DND-41 (cell line): ENCODE data around the gene AKAP6.

Source experiments
- ATAC-seq: fragments of 200-7000 bp; cut with Tn5 transposase; 3 replicates; pipeline ENCODE4 v1.9.1; 2021; ENCODE audit warnings: low read depth; ENCODE audit not compliant: insufficient read depth
- DNase-seq: peaks from one replicate; pipeline ENCODE4 v3.0.0-alpha.2; 2020
- H2AFZ ChIP-seq: 2 replicates; pipeline ENCODE4 v1.6.0; 2012; ENCODE audit warnings: low read depth, low read length
- H3K27ac ChIP-seq: 2 replicates; pipeline ENCODE4 v1.5.1; 2012; ENCODE audit warnings: low read length, inconsistent platforms
- H3K27me3 ChIP-seq: fragments of 200-600 bp; sonication (generic); 2 replicates; pipeline ENCODE4 v1.6.0; 2012; ENCODE audit warnings: low read length, mild to moderate bottlenecking, inconsistent platforms; ENCODE audit not compliant: insufficient read depth, poor library complexity
- H3K36me3 ChIP-seq: 2 replicates; pipeline ENCODE4 v1.5.1; 2012; ENCODE audit warnings: low read length, inconsistent platforms; ENCODE audit not compliant: insufficient read depth
- H3K4me1 ChIP-seq: 2 replicates; pipeline ENCODE4 v1.5.1; 2012; ENCODE audit warnings: mild to moderate bottlenecking, low read length; ENCODE audit not compliant: insufficient read depth
- H3K4me2 ChIP-seq: 2 replicates; pipeline ENCODE4 v1.6.0; 2012; ENCODE audit warnings: mild to moderate bottlenecking, moderate library complexity, low read length, inconsistent platforms; ENCODE audit not compliant: insufficient read depth
- H3K4me3 ChIP-seq, 2 experiments: fragments of 200-600 bp in 1 of 2; shearing (Covaris generic) in 1 of 2; 2 replicates each; pipeline ENCODE4 v1.5.1; 2012 to 2016; ENCODE audit warnings: inconsistent platforms in 2 of 2, low read length in 2 of 2, mild to moderate bottlenecking in 2 of 2, low read depth in 1 of 2, moderate library complexity in 1 of 2
- H3K79me2 ChIP-seq: 2 replicates; pipeline ENCODE4 v1.6.0; 2012; ENCODE audit warnings: low read length, inconsistent platforms; ENCODE audit not compliant: insufficient read depth
- H3K9ac ChIP-seq: 2 replicates; pipeline ENCODE4 v1.6.0; 2012; ENCODE audit warnings: low read depth, mild to moderate bottlenecking, inconsistent platforms, low read length, moderate library complexity
- H3K9me3 ChIP-seq: 2 replicates; pipeline ENCODE4 v1.5.1; 2012; ENCODE audit warnings: low read length, moderate library complexity, mild to moderate bottlenecking, inconsistent platforms; ENCODE audit not compliant: insufficient read depth, severe bottlenecking
- H4K20me1 ChIP-seq: 2 replicates; pipeline ENCODE4 v1.6.0; 2012; ENCODE audit warnings: low read length; ENCODE audit not compliant: insufficient read depth
- CTCF ChIP-seq: IDR thresholded peaks from 2 replicates; pipeline ENCODE4 v1.5.1; 2012; ENCODE audit warnings: borderline replicate concordance, low read length, moderate library complexity, mild to moderate bottlenecking; ENCODE audit not compliant: poor library complexity, severe bottlenecking; ENCODE audit errors: extremely low read depth
- EZH2 ChIP-seq: IDR thresholded peaks from 3 replicates; pipeline ENCODE4 v1.6.1; 2012; ENCODE audit warnings: borderline replicate concordance, low read depth, mild to moderate bottlenecking, moderate library complexity, low read length, inconsistent platforms; ENCODE audit not compliant: severe bottlenecking

AKAP6 gene

DNA sequence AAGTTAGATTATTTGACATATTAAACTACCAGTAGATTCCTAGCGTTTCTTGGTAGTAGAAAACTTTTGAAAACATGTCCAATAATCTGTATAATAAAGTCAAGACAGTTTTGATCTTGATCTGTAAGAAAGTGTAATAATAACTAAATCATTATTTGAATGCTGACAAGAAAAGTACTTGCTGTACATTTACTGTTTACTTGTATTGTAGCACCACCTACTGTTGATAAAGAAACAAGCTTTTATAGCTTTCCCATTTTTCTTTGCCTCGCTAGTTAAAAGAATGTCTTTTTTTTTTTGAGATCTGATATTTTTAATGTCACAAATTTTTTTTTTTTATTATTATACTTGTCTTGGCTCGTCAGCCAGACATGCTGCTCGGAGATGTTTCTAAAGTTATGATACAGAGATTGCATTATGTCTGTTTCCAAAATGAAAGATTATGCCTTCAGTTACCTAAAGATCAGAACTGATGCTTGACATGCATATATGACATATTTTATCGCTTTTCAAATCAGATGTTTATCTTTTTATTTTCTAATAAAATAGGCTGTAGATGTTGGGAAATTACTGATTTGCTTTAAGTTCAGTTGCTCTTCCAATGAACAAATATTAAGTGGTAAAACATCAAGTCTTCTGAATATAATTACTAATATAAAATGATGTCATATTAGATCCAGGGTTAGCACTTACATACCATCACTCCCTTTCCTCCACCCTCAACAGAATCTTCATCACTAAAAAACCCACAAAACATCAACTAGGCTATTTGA lies 140.5 kb downstream of the AKAP6 start:
- Histone ChIP-seq H3K27ac (no peak overlapping the region), H3K36me3 (no peaks in the 10 kb centered on the region), H3K27me3 (peaks cover 8% of the 10 kb centered on the region), H4K20me1 (no peaks in the 10 kb centered on the region), H2AFZ (no peak overlapping the region), H3K9me3 (no peaks in the 10 kb centered on the region), H3K79me2 (no peaks in the 10 kb centered on the region), H3K4me1 (no peaks in the 10 kb centered on the region), H3K4me2 (no peak overlapping the region), H3K4me3 (no peak overlapping the region), H3K9ac (no peak overlapping the region)
- TF ChIP-seq CTCF, result peak; percentile 67
- TF ChIP-seq EZH2, result no peak
- peak; percentile 57; the same call in 2 of the 3 replicates for ATAC-seq
- DNase-seq, result no peak

DNA sequence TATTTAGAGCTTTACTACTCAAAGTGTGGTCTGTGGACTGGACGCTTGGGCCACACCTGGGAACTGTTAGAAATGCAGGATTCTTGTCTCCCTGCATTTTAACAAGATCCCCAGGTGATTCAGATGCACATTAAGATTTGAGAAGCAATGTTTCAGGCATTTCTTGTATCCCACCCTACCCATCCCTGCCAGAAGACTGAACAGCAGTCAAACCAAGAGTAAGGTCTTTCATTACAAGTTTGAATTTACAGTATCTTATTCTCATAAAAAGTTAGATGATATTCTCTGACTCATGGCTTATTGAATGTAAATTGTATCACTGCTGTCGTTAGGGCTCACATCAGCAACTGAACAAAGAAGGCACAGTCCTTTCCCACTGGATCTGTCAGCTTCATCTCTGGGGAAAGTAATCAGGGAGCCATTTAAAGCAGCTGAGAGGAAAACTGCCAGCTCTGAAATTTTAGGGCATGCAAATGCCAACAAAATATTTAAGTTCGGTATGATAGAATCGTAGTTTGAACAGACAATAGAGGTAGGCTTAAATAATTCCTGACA lies 141.1 kb downstream of the AKAP6 start:
- Histone ChIP-seq H4K20me1 (no peaks in the 10 kb centered on the region), H3K4me3 (no peak overlapping the region), H3K9me3 (no peaks in the 10 kb centered on the region), H3K27me3 (peaks cover 8% of the 10 kb centered on the region), H3K27ac (no peak overlapping the region), H3K4me1 (no peaks in the 10 kb centered on the region), H3K4me2 (no peak overlapping the region), H3K36me3 (no peaks in the 10 kb centered on the region), H3K79me2 (no peaks in the 10 kb centered on the region), H2AFZ (no peak overlapping the region), H3K9ac (no peak overlapping the region)
- ATAC-seq (no peak), DNase-seq (no peak)
- TF ChIP-seq EZH2 (no peak), CTCF (no peak)

- H3K4me3 ChIP-seq, result no peak overlapping the region
- no peaks in the 10 kb centered on the region for H3K36me3 ChIP-seq
- TF ChIP-seq CTCF (no peak), EZH2 (no peak)
- no peak overlapping the region for H3K4me2 ChIP-seq
- ATAC-seq, result no peak
- H3K9me3 ChIP-seq, result no peaks in the 10 kb centered on the region
- H3K9ac ChIP-seq, result no peak overlapping the region
- H3K27ac ChIP-seq, result no peak overlapping the region
- H2AFZ ChIP-seq, result no peak overlapping the region
- no peaks in the 10 kb centered on the region for H4K20me1 ChIP-seq
- peaks cover 8% of the 10 kb centered on the region for H3K27me3 ChIP-seq
- no peaks in the 10 kb centered on the region for H3K79me2 ChIP-seq
- DNase-seq, result no peak
- no peaks in the 10 kb centered on the region for H3K4me1 ChIP-seq
These were observed 142.1 kb downstream of the AKAP6 start for GRCh38 chr14:32471181-32471580.
